IPS-15b (cell line): ENCODE measurements around the gene LRRC32.
"Not testable (repeated sequence)": the region's sequence is repeated elsewhere in the genome, so short reads cannot be mapped to it uniquely, and the experiment has no call there.

Experiments
- H3K27me3 ChIP-seq: one replicate; pipeline ENCODE4 v1.6.1; 2013; ENCODE audit warnings: low read length; ENCODE audit not compliant: control insufficient read depth, insufficient read depth
- H3K36me3 ChIP-seq: one replicate; pipeline ENCODE4 v1.6.1; 2013; ENCODE audit warnings: low read length; ENCODE audit not compliant: control insufficient read depth, insufficient read depth
- H3K4me1 ChIP-seq: one replicate; pipeline ENCODE4 v1.6.1; 2013; ENCODE audit warnings: mild to moderate bottlenecking, low read length; ENCODE audit not compliant: control insufficient read depth, insufficient read depth
- H3K4me3 ChIP-seq: one replicate; pipeline ENCODE4 v1.5.1; 2013; ENCODE audit warnings: low read depth, low read length
- H3K9ac ChIP-seq: one replicate; pipeline ENCODE4 v1.6.1; 2013; ENCODE audit warnings: low read depth, mild to moderate bottlenecking, low read length
- H3K9me3 ChIP-seq: one replicate; pipeline ENCODE4 v1.6.1; 2013; ENCODE audit warnings: mild to moderate bottlenecking, low read length; ENCODE audit not compliant: control insufficient read depth, insufficient read depth

The LRRC32 gene

DNA sequence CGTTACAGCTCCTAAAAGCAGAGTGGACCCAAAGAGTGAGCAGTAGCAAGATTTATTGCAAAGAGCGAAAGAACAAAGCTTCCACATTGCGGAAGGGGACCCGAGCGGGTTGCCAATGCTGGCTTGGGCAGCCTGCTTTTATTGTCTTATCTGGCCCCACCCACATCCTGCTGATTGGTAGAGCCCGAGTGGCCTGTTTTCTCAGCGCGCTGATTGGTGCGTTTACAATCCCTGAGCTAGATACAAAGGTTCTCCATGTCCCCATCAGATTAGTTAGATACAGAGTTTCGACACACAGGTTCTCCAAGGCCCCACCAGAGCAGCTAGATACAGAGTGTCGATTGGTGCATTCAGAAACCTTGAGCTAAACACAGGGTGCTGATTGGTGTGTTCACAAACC lies 62.3 kb downstream of the LRRC32 start:
- not testable (repeated sequence) for H3K4me1 ChIP-seq, H3K9me3 ChIP-seq, H3K27me3 ChIP-seq, H3K4me3 ChIP-seq, H3K9ac ChIP-seq, H3K36me3 ChIP-seq
